GM21447 (cell line): ENCODE data around the gene AGRN.
"Not testable (repeated sequence)": the region's sequence is repeated elsewhere in the genome, so short reads cannot be mapped to it uniquely, and the experiment has no call there.

ENCODE experiments used
- ATAC-seq: cut with Tn5 transposase; IDR thresholded peaks from one replicate; pipeline ENCODE4 v1.9.1; 2021; ENCODE audit not compliant: unreplicated experiment

The AGRN gene

DNA sequence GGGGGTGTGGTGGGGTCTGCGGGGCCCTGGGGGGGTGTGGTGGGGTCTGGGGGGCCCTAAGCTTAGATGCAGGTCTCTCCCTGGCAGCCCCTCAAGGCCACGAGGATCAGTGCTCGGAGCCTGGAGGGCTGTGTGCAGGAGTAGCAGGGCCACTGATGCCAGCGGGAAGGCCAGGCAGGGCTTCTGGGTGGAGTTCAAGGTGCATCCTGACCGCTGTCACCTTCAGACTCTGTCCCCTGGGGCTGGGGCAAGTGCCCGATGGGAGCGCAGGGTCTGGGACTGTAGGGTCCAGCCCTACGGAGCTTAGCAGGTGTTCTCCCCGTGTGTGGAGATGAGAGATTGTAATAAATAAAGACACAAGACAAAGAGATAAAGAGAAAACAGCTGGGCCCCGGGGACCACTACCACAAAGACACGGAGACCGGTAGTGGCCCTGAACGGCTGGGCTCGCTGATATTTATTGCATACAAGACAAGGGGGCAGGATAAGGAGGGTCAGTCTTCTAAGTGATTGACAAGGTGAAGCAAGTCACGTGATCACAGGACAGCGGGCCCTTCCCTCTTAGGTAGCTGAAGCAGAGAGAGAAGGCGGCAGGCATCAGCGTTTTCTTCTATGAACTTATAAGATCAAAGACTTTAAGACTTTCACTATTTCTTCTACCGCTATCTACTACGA is 45.5 kb downstream of the AGRN start:
- no peak for ATAC-seq

DNA sequence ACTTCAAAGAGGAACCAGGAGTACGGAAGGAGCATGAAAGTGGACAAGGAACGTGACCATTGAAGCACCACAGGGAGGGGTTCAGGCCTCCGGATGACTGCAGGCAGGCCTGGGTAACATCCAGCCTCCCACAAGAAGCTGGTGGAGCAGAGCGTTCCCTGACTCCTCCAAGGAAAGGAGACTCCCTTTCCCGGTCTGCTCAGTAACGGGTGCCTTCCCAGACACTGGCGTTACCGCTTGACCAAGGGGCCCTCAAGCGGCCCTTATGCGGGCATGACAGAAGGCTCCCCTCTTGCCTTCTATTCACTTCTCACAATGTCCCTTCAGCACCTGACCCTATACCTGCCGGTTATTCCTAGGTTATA is 46.0 kb downstream of the AGRN start:
- ATAC-seq = not testable (repeated sequence)

DNA sequence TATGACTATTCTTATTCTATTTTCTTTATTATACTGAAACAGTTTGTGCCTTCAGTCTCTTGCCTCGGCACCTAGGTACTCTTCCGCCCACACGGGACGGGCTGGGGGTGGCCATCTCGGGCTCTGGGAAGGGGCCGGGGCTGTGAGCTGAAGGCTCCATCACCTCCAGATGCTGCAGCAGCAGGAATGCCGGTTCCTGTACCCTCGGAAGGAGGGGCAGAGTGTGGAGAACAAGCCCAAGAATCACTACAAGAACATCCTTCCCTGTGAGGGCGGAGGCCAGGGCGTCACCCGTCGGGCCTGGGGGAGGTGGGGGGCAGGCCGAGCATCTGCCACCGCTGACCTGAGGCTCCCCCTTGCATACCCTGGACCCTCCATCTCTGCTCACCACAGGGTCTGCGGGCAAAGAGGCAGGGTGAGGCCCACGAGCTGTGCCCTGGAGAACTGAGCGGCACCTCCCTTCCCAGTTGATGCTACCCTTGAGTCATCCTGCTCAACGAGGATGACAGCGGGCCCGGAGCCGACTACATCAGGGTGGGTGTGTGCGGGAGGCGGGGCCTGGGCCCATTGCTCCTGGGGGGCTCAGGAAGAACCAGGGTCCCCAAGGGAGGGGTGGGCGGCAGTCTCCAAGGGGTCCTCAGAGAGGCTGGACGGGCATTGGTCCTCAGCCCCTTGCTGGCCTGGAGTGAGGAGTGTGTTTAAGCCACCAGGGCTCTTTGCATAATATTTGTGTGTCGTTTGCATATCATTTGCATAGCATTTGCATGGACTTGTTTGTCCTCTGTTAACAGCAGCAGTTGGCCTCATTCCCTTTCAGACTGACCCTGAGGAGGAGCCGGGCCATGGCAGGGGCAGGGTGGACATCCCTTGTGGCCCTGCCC is 46.7 kb downstream of the AGRN start:
- ATAC-seq = no peak

DNA sequence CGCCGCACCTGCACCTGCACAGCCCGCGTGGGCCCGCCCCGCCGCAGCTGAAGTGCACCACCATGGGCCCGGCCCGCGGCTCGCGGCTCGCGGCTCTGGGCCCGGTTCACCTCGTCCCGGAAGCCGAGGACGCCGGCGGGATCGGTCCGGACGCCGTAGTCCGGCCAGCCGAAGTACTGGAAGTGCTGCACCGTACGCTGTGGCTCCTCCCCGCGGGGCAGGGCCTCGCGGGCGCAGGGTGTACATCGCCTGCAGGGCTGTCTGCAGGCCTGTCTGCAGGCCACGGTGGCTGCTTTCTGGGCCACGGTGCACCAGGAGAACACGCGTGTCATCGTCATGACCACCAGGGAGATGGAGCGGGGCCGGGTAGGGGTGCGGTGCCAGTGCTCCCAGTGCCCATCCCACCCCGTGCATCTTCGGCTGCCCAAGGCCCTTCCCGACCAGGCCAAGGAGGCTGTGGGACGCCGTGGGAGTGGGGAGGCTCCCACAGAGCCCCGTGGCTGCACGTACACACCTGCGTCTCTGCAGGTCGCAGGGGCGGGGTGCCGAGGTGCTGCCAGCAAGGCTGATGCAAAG is 47.5 kb downstream of the AGRN start:
- ATAC-seq = no peak

DNA sequence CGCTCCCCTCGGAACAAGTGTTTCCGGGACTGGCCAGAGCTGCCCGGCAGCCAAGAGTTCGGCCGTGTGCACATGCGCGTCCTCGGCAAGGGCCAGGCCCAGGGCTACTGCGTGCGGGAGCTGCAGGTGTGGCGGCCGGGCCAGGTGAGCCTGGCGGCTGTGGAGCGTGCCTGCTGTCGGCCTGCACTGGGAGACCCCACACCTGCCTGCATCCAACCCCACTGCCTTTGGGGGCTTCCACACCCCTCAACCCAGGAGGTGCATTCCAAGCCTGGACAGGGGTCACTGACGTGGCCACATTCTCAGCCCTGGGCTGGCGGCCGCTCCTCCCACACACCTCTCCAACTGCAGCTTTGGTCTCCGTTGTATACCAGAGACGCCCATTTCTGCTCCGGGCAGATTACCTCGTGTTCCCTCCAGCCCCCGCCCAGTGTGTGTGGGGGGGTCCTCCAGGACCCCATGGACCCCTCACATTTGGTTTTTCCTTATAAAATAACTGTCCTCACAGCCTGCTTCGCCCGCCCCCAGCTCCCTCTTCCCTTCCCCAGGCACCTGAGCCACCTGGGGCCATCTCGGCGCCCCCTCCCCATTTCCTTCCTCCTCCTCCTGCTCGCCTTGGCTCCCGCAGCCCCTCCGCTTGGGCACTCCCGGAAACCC is 48.1 kb downstream of the AGRN start:
- ATAC-seq = no peak

DNA sequence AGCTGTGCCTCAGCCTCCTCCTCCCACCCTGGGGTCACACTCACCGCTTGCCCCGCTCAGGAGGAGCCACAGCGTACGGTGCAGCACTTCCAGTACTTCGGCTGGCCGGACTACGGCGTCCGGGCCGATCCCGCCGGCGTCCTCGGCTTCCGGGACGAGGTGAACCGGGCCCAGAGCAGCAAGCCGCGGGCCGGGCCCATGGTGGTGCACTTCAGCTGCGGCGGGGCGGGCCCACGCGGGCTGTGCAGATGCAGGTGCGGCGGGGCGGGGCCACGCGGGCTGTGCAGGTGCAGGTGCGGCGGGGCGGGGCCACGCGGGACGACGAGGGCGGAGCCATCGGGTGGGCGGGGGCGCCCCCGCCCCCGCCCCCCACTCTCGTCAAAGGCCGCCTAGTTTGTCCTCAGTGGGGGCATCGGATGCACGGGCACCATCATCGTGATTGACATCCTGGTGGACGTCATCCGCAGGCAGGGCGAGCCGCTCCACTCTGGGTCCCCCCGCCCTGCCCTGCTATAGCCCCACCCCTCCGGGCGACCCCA is 48.7 kb downstream of the AGRN start:
- no peak for ATAC-seq

DNA sequence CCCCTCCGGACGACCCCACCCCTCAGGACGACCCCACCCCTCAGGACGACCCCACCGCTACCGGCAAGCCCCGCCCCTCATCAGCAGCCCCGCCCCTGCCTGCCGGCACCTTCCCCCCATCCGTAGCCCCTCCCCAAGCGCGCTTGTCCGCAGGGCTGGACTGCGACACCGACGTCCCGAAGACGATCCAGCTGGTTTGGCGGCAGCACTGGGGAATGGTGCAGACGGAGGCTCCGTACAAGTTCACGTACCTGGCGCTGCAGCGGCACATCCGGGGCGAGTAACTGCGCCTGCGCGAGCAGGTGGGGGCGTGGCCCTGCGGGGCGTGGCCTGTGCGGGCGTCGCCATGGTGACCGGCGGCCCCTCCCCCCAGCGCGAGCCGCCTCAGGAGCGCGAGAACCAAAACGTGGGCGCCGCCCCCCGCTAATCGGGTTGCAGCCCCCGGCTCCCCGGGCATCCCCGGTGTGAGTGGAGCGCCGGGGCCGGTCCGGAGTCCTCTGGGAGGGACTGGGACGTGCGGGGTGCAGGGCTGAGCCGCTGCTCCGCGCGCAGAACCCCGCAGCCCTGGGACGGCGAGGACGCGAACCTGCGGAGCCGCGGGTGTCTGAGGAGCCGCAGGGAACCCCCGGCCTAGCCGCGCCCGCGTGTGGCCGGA is 49.3 kb downstream of the AGRN start:
- ATAC-seq = peak; percentile 37

DNA sequence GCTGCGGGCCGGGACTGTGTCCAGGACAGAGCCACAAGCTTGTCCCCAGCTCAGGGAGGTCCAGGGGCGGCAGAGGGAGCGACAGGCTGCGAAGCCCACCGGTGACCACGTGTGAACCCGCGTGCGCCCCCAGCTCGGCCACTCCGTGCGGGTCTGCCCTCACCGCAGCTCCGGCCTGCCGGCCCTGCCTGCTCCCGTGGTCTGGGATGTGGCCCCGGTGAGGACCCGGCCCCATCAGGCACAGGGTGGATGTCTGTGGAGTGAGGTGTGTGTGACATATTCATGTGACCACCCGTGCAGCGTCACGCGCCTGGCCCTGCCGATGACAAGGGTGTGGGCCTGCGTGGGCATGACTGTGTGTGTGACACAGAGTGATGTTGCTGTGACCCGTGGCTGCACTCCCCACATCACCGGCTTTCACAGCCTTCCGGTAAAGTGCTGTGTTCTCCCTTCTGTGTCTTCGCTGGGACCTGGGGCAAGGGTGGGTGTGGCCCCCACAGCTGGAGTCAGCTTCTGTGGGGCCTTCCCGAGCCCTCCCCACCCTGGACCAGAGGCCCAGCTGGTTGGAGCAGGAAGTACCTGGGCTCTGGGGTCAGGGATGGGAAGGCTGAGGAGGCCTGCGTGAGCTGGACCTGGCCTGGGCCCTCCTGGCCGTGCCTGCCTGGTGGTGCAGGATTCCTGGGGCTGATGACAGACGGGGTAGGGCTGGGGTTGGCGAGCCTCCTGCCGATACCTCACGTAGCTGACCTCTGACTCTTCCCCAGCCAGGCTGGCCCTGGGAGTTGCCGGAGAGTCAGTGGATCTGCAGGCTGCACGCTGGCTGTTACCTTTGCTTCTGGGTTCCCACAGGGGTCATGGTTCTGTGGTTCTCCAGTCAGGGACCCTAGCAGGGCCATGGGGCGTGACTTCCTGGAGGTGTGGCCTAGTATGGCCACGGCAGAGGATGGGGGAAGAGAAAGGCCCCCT is 50.1 kb downstream of the AGRN start:
- no peak for ATAC-seq

DNA sequence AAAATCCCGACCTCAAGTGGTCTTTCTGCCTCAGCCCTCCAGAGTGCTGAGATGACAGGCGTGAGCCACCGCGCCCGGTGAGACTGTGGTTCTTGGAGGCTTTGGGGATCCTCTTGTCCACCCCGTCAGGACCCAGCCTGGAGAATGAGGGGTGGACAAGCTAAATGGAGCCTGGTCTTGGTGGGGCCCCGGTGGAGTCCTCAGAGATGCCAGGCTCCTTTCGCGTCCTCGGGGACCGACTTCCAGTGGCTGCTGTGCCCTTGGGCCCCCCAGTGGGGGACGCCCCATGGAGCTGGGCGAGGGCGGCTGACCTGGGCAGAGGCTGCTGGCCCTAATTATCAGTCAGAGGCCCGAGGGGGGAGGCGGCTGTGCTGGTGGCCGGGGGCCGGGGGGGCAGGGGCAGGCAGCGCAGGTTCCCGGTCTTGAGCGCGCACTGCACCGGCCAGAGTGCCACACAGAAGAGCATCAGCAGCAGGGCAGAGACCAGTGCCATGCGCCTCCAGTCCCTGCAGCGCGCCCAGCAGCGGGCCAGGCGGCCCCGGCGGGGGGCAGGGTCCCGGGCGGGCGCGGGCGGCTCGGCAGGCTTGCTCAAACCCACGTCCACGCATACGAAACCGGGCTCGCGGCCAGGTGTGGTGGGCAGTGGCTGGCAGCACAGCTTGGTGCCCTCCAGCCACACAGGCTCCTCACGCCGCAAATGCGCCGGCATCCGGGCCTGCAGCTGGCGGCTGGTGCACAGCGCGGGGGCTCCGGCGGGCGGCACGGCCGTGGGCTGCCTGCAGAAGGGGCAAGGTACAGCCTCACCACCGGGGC is 51.8 kb downstream of the AGRN start:
- no peak for ATAC-seq

DNA sequence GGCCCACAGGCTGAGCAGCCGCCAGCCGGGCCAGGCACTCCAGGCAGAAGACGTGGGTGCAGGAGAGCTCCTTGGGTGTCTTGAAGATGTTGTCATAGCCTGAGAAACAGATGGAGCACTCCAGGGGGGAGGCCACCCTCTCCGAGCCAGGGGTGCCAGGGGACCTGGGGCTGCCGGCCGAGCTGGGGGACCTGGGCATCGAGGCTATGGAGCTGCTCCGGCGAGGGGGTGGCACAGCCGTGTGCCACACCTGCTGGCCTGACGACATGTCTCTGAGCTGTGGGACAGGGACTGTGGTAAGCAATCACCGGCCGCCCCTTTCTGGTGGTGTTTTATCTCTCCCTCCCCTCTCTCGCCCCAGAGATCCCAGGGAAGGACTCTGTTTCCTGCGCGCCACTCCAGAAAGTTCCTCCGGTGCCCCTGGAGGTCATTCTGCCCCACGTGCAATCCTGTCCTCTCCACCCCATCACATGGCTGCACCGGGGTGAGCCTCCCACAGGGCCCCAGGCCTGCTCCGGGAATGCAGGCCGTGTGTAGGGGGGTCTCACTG is 52.5 kb downstream of the AGRN start:
- no peak for ATAC-seq

DNA sequence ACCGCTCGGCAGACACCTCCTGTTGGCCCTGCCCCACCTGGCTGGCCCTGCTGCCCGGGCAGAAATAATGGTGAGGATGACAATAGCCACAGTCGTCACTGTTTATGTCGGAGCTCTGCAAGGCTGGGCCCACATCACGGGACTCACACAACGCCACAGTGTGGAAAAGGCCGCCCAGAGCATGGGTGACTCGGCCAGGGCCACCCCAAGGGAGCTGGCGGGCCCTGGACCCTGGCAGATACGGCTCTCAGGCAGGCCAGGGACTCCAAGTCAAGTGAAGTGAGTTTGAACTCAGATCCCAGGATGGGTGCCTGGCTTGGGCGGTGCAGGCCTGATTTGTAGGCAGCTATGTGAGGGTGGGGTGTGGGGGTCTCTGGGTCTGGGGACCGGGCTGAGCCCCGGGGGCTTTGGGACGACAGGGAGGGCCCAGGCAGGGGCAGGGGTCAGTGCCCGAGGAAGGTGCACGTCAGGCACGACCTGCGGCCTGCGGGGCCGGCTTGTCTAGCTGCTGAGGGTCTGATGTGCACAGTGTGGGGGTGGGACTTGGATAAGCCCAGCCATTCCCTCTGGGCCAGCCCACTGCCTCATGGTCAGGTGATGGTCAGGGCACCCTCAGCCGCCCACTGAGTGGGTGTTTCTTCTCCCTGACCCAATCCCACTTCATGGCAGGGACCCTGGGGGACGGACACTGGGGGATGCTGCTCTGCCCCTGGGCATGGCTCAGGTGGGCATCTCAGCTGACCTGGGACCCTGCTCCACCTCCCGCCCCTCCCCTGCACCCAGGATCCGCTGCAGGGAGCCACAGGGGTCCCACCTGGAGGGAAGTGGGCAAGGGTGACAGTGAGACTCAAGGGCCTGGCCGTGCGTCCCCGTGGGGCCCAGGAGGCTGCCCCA is 53.2 kb downstream of the AGRN start:
- no peak for ATAC-seq

DNA sequence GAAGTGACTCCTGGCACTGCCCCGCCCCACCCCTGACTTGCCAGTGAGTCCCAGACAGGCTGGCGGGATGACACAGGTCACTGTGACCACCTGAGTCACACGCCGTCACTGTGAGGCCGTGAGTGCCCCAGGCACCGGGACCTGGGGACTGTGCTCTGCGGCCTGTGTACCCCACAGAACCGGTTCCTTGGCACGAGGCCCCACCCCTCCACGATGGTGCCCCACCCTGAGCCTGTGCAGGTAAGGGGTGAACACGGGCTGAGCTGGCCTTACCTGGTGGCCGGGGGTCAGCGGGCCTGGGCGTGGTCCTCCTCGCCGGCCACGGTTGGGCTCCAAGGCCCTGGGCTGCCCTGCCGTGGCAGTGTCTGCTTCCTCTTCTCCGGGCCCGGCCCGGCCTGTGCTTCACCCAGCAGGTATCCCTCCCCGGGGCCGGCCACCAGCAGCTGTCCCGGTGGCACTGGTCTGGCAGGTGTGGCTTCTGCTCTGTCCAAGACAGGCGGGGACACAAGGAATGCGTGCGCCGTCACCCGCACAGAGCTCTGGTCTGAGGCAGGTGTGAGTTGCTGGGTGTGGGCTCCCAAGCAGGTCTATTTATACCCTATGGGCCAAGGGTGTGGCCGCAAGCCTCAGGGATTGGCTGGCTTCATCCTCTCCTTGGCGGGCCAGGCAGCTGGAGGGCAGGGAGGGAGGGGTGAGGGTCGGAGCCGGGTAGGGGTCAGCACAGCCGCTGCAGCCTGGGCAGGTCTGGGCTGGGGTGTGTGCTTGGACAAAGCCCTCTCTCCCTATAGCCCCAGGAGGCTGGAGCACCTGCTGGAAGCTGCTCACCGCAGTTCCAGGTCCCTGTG is 54.0 kb downstream of the AGRN start, which contains the start of gene RNF223:
RNF223 (minus strand) TSS at position 564 of the 845 bp plus-strand sequence. CDS start 1,740 bp downstream, outside the sequence.
- ATAC-seq = no peak

DNA sequence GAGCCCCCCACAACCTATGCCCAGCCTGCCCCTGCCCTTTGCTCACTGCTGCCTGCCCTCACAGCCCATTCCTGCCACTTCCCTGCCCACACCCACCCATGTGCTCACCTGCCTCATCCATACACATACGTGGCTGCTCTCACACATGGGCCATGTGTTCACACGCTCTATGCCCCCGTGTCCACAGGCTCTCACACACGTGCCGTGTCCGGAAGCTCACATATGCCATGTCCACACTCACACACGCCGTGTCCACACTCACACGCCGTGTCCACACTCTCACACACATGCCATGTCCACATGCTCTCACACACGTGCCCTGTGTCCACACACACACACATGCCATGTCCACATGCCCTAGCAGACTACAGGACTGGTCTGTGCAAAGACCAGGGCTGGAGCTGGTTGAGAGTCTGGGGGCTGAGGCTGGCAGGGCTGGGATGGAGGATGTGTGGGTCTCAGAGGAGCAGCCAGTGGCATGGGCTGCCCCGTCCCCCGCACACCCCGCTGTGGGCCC is 54.8 kb downstream of the AGRN start:
- ATAC-seq = no peak

DNA sequence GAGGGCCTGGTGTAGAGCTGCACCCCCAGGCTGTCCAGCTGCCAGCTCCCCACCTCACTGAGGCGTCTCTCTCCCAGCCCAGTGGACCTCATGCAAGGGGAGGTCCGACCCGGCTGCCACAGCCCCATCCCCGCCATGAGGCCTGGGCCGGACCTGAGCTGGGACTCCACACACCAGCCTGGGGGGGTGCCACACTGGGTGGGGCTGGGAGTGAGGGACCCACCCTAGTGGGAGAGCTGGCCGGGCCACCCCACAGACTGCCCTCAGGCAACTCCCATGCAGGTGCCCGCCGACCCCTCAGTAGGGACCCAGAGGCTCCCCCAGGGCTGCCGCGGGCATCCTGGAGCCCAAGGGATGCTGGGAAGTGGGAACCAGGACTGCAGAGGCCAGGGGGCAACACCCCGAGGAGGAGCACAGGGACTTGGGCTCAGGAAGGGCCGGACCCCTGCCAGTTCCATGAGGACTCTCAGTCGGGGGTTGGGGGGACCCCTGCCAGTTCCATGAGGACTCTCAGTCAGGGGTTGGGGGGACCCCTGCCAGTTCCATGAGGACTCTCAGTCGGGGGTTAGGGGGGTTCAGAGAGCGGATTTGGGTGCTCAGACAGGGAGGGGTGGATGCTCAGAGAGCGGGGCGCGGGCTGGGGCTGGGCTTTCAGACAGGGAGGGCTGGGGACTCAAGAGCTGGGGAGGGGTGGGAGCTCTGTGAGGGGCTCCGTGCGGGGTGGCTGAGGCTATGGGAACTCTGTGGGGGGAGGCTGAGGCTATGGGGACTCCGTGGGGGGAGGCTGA is 55.4 kb downstream of the AGRN start:
- ATAC-seq = no peak

DNA sequence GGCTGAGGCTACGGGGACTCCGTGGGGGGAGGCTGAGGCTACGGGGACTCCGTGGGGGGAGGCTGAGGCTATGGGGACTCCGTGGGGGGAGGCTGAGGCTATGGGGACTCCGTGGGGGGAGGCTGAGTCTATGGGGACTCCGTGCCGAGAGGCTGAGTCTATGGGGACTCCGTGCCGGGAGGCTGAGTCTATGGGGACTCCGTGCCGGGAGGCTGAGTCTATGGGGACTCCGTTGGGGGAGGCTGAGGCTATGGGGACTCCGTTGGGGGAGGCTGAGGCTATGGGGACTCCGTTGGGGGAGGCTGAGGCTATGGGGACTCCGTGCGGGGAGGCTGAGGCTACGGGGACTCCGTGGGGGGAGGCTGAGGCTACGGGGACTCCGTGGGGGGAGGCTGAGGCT is 57.5 kb downstream of the AGRN start:
- not testable (repeated sequence) for ATAC-seq
